ENCODE results near the gene DGCR8.
A peak's percentile ranks its signal among the peaks of the same experiment; 100 is the strongest.
"Not testable (repeated sequence)": the region's sequence is repeated elsewhere in the genome, so short reads cannot be mapped to it uniquely, and the experiment has no call there.

Gene DGCR8

DNA sequence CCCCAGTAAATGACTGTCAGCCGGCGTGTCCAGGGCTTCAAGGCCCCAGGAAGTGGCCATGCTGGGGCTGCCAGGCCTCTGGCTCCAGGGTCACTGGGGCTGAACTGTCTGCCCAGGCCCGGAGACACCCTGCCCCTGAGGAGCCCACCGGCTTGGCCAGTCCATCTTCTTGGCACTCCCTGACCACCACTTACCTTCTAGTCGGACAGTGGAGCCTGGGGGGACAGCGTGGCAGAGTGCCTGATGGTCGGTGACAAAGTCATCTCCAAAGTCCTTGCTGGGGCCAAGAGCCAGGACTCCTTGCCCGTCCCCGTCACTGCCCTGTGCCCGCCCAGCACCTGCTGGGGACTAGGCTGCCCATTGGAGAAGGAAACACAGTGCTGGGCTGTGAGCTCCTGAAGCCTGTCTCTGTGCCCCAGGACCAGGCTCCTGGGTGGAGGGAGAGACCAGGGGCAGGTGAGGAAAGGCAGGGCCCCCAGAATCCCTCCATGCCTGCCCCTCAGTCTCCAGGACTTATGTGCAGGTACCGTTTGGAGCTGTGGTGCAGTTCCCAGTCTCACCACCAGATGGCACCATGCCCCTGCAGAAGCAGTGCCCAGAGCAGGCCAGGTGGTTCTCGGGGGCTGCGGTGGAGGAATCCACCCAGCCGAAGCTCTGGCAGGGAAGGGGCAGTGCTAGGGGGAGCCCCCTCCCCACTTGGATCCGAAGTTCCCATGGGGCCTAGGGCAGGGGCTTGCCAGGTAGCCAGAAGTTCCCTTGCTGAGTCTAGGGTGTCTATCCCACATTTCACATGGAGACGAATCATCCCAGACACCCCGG is 76.8 kb downstream of the DGCR8 start:
- DNase-seq, result peak; percentile 85

DNA sequence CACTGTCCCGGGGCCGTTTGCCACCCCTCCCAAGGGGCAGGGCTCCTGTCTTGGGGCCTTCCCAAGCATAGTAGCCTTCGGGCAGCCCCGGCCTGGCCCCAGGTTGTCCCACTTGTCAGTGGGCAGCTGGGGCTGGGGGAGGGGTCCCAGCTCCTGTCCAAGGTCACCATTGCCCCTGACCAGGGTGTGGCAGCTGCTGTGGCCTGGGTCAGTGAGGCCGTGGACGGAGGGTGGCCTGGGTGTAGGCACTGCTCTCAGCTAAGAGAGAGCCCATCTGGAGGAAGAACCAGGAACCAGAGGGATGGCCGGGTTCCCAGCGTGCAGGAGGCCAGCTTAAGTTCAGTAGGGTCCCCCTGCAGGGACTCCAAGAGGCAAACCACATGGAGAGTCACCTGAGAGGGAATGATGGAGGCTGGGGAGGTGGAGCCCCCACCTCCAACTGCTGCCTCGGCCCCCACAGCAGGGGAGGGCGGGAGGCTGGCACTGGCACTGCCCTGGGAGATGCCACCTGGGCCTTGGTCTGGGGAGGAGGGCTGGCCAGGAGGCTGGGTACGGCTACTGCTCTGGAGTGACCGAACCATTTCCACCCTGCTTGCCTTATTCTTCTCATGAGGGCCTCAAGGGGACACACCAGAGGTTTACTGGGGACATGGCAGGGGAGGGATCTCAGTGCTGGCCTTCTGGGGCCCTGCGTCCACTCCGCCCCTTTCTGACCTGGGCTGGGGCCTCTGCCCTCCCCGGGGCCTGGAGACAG is 77.6 kb downstream of the DGCR8 start:
- DNase-seq, result no peak

DNA sequence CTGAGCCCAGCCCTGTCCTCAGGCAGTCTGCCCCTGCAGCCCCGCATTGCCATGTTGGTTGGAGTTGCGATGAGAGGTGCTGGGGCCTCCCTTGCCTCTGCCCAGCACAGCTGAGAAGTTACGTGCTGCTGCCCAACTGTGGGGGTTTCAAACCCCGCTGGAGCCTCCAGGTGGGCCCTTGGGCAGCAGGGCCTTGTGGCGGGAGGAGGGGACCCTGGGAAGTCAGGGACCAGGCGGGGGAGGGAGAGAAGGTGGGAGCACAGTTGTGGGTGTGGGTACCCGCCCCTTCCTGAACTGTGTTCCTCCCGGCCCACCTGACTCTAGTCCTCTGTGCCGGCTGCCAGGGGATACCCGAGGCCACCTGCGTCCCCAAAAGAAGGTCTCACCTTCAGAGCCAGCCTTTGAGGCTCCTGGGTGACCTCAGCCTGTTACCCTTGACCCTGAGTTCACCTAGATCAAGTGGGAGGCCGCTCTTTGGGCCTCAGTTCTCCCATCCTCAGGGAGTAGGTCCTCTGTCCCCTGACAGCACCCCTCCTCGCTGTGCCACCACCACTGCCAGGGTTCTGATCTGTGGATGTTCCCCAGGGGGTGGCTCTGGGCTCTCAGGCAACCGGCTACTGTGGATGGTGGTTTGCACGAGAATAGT is 78.5 kb downstream of the DGCR8 start:
- DNase-seq, result no peak

DNA sequence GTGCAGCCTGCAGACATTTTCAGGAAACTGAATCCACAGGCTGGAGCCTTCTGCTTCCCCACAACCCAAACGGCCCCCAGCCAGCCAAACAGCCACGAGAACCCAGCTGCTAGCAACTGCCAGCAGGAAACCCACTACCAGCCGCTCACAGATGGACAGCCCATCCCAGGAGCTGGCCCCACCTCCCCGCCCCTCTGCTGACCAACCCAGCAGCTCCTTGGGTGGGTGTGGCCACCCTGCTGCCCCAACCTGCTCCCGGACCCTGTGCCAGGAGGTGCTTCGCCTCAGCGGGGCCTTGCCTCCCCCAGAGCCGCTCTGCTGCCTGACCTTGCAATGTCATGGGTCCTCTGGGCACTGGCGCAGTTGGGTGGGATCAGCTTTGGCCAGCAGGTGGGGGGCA is 79.0 kb downstream of the DGCR8 start:
- DNase-seq, result peak; percentile 63

DNA sequence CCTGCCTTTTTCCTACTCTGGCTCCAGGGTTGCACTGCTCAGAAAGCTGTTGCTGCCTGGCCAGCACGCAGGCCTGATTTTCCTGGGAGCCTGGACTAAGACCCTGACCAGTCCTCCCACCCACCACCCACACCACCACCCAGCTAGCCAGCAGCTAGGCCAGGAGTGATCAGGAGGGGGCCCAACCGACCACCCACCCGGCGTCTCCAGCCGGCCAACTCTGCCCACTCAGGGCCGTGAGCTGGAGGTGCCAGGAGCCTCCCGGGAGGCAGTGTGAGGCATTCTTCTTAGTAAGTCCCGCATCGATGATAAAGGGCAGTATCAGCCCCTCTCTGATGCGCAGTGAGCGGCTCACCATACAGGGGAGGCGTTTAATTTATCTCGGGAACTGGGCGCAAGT is 79.5 kb downstream of the DGCR8 start:
- DNase-seq, result not testable (repeated sequence)

DNA sequence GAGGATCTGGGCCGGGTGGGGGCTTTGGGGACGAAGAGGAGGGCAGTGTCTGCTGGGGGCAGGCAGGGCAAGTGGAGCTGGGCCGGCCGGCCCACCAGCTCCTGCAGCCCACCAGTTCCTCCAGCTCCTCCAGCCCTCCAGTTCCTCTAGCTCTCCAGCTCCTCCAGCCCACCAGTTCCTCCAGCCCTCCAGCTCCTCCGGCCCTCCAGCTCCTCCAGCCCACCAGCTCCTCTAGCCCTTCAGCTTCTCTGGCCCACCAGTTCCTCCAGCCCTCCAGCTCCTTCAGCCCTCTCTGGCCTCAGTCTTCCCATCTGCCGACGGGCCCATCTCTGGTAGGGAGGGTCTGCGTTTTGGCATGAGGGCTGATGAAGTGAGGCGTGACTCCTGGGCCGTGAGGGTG is 80.0 kb downstream of the DGCR8 start:
- no peak for DNase-seq

All from NCI-H69 (cell line).